Measurements from ENCODE around the gene PLAC9. TPM values are rescaled to one million over a fixed set of nuclear protein-coding genes. Genes with fewer than 3 reads are reported as not detected.

The PLAC9 gene
- total RNA-seq, 4 donors from 2014 or later, result 1.3 to 17.4 (median 8.5) TPM

DNA sequence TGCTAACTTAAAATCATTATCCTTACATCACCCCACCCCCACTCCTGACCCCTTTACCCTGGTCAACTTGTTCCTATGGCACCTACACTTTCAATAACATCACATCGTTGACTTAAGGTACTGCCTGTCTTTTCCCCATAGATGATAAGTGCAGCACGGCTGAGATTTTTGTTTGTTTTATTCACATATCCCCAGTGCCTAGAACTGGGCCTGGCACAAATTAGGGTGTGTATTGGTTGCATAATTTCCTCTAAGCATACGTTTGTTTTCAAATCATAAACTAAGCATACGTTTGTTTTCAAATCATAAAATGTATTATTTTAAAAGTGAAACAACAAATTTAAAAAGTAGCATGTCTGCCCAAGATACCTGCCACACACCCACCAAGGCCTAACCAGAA lies 37.5 kb downstream of the PLAC9 start:
- 53 to 56% methylated on average over 4 of the region's 4 CpGs for WGBS, 2 donors
- intact Hi-C loops (cut with DNase I; ENCODE audit: low total_unique reads), result no loop called here
- TF ChIP-seq, protein P1, sequence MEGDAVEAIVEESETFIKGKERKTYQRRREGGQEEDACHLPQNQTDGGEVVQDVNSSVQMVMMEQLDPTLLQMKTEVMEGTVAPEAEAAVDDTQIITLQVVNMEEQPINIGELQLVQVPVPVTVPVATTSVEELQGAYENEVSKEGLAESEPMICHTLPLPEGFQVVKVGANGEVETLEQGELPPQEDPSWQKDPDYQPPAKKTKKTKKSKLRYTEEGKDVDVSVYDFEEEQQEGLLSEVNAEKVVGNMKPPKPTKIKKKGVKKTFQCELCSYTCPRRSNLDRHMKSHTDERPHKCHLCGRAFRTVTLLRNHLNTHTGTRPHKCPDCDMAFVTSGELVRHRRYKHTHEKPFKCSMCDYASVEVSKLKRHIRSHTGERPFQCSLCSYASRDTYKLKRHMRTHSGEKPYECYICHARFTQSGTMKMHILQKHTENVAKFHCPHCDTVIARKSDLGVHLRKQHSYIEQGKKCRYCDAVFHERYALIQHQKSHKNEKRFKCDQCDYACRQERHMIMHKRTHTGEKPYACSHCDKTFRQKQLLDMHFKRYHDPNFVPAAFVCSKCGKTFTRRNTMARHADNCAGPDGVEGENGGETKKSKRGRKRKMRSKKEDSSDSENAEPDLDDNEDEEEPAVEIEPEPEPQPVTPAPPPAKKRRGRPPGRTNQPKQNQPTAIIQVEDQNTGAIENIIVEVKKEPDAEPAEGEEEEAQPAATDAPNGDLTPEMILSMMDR (IDR thresholded peaks at IDR 0.05), result no peak
- no peak for TF ChIP-seq POLR2A (IDR thresholded peaks at IDR 0.05)
- no peak for DNase-seq (ENCODE audit: low spot score in 2 of 2)
- H3K4me3 ChIP-seq (ENCODE audit: low read depth, poor library complexity, severe bottlenecking), result no peak overlapping the region

DNA sequence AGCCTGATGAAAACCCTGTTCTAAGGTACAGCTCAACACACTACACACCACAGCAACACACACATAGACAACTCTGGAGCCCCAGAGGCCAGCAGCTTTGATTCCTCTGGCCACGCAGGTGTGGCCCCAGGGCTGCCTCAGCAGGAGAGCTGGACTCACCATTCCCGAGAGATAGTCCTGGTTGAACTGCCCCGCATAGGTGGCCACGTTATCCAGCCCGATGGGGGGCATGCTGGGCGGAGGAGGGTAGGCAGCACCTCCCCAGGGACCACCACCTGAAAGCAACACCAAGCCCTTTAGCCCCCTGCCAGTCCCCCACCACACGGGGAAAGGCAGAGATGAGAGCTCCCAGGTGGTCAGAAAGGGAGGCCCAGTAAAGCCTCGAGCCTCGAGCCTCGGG lies 38.1 kb downstream of the PLAC9 start:
- 87 to 93% methylated on average over 10 of the region's 10 CpGs for WGBS, 2 donors
- intact Hi-C loops (cut with DNase I; ENCODE audit: low total_unique reads), result no loop called here
- H3K4me3 ChIP-seq (ENCODE audit: low read depth, poor library complexity, severe bottlenecking), result no peak overlapping the region
- DNase-seq (ENCODE audit: low spot score in 2 of 2), result no peak
- no peak for TF ChIP-seq POLR2A (IDR thresholded peaks at IDR 0.05)
- TF ChIP-seq, protein P1 (IDR thresholded peaks at IDR 0.05), result no peak

- intact Hi-C loops (cut with DNase I; ENCODE audit: low total_unique reads), result no loop called here
- DNase-seq (ENCODE audit: low spot score in 2 of 2), result no peak
- TF ChIP-seq, protein P1 (IDR thresholded peaks at IDR 0.05), result no peak
- no peak for TF ChIP-seq POLR2A (IDR thresholded peaks at IDR 0.05)
- 85 to 93% methylated on average over 5 to 7 of the region's 7 CpGs for WGBS, 2 donors
- H3K4me3 ChIP-seq (ENCODE audit: low read depth, poor library complexity, severe bottlenecking), result no peak overlapping the region
Measured at GRCh38 chr10:80171248-80171660, 38.7 kb downstream of the PLAC9 start.

DNA sequence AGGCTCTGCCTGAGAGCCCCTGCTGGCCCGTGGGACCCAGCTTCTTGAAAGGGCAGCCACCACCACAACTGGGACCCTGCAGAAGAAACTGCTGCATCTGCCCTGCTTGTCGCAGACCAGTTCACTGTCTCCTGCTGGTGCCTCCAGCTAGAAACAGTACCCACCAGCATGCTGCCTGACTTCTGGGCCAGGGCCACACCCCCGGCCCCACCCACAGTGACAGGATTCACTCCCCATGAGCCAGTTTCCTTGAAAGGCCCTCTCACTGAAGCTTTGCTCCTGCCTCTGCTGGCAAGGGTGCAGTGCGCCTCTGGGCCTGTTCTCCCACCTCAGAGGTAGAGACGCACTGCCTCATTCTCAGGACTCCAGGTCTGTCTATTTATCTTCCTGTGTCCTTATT lies 40.4 kb downstream of the PLAC9 start:
- no peak for DNase-seq (ENCODE audit: low spot score in 2 of 2)
- TF ChIP-seq POLR2A (IDR thresholded peaks at IDR 0.05), result no peak
- TF ChIP-seq, protein P1 (IDR thresholded peaks at IDR 0.05), result no peak
- intact Hi-C loops (cut with DNase I; ENCODE audit: low total_unique reads), result no loop called here
- no peak overlapping the region for H3K4me3 ChIP-seq (ENCODE audit: low read depth, poor library complexity, severe bottlenecking)
- 48 to 49% methylated on average over 4 to 5 of the region's 5 CpGs for WGBS, 2 donors

DNA sequence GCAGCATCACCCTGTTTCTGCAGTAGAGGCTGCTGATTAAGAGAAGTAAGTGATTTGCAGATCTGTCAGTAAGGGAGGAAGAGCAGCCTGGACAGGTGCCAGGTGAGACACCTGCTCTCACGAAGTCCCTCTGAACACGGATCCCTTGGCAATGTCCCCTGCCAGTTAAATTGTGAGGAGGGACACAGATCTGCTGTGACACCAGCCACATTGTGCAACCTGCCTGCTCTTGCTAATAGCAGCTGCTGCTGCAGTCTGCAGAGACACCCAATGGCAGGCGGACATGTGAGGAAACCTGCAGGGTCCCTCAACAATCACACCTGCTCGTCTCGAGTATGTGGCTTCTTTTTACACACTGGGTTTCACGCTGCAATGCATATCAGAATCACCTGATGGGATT lies 40.9 kb downstream of the PLAC9 start:
- intact Hi-C loops (cut with DNase I; ENCODE audit: low total_unique reads), result no loop called here
- no peak overlapping the region for H3K4me3 ChIP-seq (ENCODE audit: low read depth, poor library complexity, severe bottlenecking)
- 53 to 58% methylated on average over 6 of the region's 6 CpGs for WGBS, 2 donors
- TF ChIP-seq, protein P1 (IDR thresholded peaks at IDR 0.05), result no peak
- TF ChIP-seq POLR2A (IDR thresholded peaks at IDR 0.05), result no peak
- no peak for DNase-seq (ENCODE audit: low spot score in 2 of 2)

GRCh38 chr10:80174641-80175395 lies 42.3 kb downstream of the PLAC9 start:
- DNase-seq (ENCODE audit: low spot score in 2 of 2), result no peak
- 89 to 95% methylated on average over 13 to 15 of the region's 15 CpGs for WGBS, 2 donors
- intact Hi-C loops (cut with DNase I; ENCODE audit: low total_unique reads), result no loop called here
- TF ChIP-seq, protein P1 (IDR thresholded peaks at IDR 0.05), result no peak
- TF ChIP-seq POLR2A (IDR thresholded peaks at IDR 0.05), result no peak
- H3K4me3 ChIP-seq (ENCODE audit: low read depth, poor library complexity, severe bottlenecking), result no peak overlapping the region

Data from lower leg skin (tissue), 4 donors.